GM12878 (cell line): Measurements from ENCODE around the gene MAP3K10. TPM values are rescaled to one million over a fixed set of nuclear protein-coding genes. Genes with fewer than 3 reads are reported as not detected.

ENCODE experiments used
- BHLHE40 ChIP-seq, 2 experiments: fragments of 450-650 bp in 1 of 2; IDR thresholded peaks; 2 replicates each; pipeline ENCODE4 v1.6.1; 2011 to 2017; ENCODE audit warnings: low read depth in 2 of 2, borderline replicate concordance in 1 of 2, improper control_type of control experiment in 1 of 2, low read length in 1 of 2, mild to moderate bottlenecking in 1 of 2
- JUND ChIP-seq: IDR thresholded peaks from 2 replicates; pipeline ENCODE4 v1.6.1; 2012; ENCODE audit warnings: low read depth, mild to moderate bottlenecking, low read length, improper control_type of control experiment, moderate library complexity
- REST ChIP-seq: IDR thresholded peaks from 2 replicates; pipeline ENCODE4 v1.6.1; 2012; ENCODE audit warnings: mild to moderate bottlenecking, low read depth, low read length
- SREBF1 ChIP-seq: IDR thresholded peaks from 2 replicates; pipeline ENCODE4 v1.6.1; 2012; ENCODE audit warnings: mild to moderate bottlenecking, low read length
- STAT1 ChIP-seq: fragments of 450-650 bp; conservative IDR thresholded peaks from 2 replicates; pipeline ENCODE4 v1.6.1; 2014; ENCODE audit warnings: antibody characterized with exemption, mild to moderate bottlenecking
- ZBTB40 ChIP-seq: fragments of 450-650 bp; IDR thresholded peaks from 2 replicates; pipeline ENCODE4 v1.6.1; 2016; ENCODE audit warnings: mild to moderate bottlenecking, moderate library complexity, borderline replicate concordance
- polyA plus RNA-seq, 11 experiments: library from polyadenylated mRNA; depleted of rRNA in 4 of 11; unstranded in 6 of 11; stranded (reverse) in 5 of 11; fragments of >200 nt; fragmentation: Nextera tagmentation in 4 of 11; fragmentation: Illumina TruSeq in 1 of 11; extraction: Ambion mirVana in 4 of 11; extraction: Trizol in 1 of 11; gene quantifications; 1 replicate in 1 of 11; 2 replicates in 10 of 11; pipeline versions ENCODE4 v1.2.1 to v1.2.3, GENCODE V29; 2011 to 2016; ENCODE audit warnings: inconsistent platforms in 2 of 11, missing spikeins in 2 of 11, low read depth in 1 of 11
- total RNA-seq, 4 experiments: library from RNA; depleted of rRNA in 3 of 4; stranded (reverse); fragments of >200 nt in 3 of 4; fragmentation: Illumina TruSeq in 1 of 4; extraction: Trizol in 1 of 4; gene quantifications; 2 replicates each; pipeline versions ENCODE4 v1.2.1 to v1.2.3, GENCODE V29; 2013 to 2021

Gene MAP3K10
- total and polyA plus RNA-seq, 10 of the 15 experiments (the other 5 are each of a cell fraction or from before 2014, with no cell fraction given): 0.11 to 16.6 (median 2.6) TPM

GRCh38 chr19:40223135-40223822, 32.1 kb downstream of the MAP3K10 start (continued):
- no peak for TF ChIP-seq REST
- no peak for TF ChIP-seq STAT1
- no peak for TF ChIP-seq SREBF1
- no peak for TF ChIP-seq ZBTB40
- TF ChIP-seq BHLHE40 (IDR thresholded peaks at IDR 0.05; ENCODE audit: borderline replicate concordance in 1 of 2, low read depth in 2 of 2, low read length in 1 of 2): no peak
- TF ChIP-seq JUND: no peak
